ENCODE data around the gene PAK1. TPM values are rescaled to one million over a fixed set of nuclear protein-coding genes. Genes with fewer than 3 reads are reported as not detected.

PAK1 gene
- total RNA-seq, 1 donor from 2014 or later: 58.3 TPM

DNA sequence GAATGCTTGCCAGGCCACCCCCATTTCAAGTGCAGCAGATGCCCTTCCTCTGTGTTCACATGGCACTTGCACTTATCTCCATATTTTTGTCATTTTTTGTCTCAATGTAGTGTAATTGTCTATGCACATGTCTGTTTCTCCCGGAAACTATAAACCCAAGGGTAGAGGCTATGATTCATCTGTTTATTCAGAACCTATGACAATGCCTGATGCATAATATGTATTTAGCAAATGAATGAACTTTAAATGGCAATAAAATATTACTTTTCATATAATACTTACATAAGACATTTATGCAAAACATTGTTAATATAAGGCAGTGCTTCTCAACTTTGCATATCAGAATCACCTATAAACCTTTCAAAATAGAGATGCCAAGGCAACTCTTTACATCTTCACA is 6.7 kb downstream of the PAK1 start:
- Mint-ChIP-seq H3K4me1 (ENCODE audit: unreplicated experiment) (peaks cover 31% of the 10 kb centered on the region), H3K27ac (ENCODE audit: unreplicated experiment) (no peak overlapping the region), H3K4me3 (ENCODE audit: unreplicated experiment) (no peak overlapping the region), H3K27me3 (ENCODE audit: unreplicated experiment) (no peaks in the 10 kb centered on the region), H3K36me3 (ENCODE audit: low read depth, unreplicated experiment) (no peaks in the 10 kb centered on the region), H3K9me3 (ENCODE audit: unreplicated experiment) (no peaks in the 10 kb centered on the region)
- TF ChIP-seq, protein P1, sequence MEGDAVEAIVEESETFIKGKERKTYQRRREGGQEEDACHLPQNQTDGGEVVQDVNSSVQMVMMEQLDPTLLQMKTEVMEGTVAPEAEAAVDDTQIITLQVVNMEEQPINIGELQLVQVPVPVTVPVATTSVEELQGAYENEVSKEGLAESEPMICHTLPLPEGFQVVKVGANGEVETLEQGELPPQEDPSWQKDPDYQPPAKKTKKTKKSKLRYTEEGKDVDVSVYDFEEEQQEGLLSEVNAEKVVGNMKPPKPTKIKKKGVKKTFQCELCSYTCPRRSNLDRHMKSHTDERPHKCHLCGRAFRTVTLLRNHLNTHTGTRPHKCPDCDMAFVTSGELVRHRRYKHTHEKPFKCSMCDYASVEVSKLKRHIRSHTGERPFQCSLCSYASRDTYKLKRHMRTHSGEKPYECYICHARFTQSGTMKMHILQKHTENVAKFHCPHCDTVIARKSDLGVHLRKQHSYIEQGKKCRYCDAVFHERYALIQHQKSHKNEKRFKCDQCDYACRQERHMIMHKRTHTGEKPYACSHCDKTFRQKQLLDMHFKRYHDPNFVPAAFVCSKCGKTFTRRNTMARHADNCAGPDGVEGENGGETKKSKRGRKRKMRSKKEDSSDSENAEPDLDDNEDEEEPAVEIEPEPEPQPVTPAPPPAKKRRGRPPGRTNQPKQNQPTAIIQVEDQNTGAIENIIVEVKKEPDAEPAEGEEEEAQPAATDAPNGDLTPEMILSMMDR (IDR thresholded peaks at IDR 0.05; ENCODE audit: unreplicated experiment): no peak
- no peak for DNase-seq (ENCODE audit: low spot score)

DNA sequence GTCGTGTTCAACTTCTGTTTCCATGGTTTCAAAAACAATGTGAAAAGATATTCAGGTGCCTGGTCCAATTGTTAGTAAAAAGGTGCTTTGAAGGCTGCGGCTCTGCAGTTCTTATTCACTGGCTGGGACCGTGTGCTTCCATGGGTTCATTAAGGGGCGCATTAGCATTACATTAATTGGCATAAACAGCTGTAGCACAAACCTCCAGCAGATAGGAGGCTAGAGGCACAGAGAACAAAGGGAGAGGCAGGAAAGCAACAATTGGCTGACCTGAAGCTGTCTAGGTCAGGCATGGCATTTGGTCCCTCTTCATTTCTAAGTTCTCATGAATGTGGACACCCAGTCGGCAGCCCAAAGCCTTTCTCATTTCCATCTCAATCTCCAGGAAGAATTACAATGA is 16.6 kb downstream of the PAK1 start:
- Mint-ChIP-seq H3K4me3 (ENCODE audit: unreplicated experiment) (no peak overlapping the region), H3K27ac (ENCODE audit: unreplicated experiment) (peak overlapping the region; percentile 96), H3K9me3 (ENCODE audit: unreplicated experiment) (no peaks in the 10 kb centered on the region), H3K36me3 (ENCODE audit: low read depth, unreplicated experiment) (no peaks in the 10 kb centered on the region), H3K4me1 (ENCODE audit: unreplicated experiment) (peaks cover 14% of the 10 kb centered on the region), H3K27me3 (ENCODE audit: unreplicated experiment) (peaks cover 3% of the 10 kb centered on the region)
- TF ChIP-seq, protein P1 (IDR thresholded peaks at IDR 0.05; ENCODE audit: unreplicated experiment): no peak
- DNase-seq (ENCODE audit: low spot score): no peak

DNA sequence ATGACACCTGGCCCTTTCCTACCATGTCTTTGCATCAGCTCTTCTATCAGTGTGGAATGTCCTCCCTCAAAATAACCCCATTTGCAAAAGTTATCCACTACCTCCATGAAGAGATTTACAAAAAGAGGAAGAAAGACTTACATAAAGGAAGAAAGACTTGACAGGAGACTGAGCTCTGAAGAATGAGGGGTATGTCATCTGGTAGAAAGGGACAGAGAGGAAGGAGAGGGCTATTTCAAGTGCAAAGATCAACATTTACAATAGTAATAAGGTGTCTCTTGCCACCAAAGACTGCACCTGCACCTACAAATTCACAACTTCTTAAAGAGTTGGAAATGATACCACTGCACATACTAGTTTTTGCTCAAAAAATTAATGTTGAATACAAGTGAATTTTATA is 18.2 kb downstream of the PAK1 start:
- H3K27me3 Mint-ChIP-seq (ENCODE audit: unreplicated experiment): peaks cover 3% of the 10 kb centered on the region
- no peak overlapping the region for H3K4me3 Mint-ChIP-seq (ENCODE audit: unreplicated experiment)
- DNase-seq (ENCODE audit: low spot score): no peak
- no peaks in the 10 kb centered on the region for H3K36me3 Mint-ChIP-seq (ENCODE audit: low read depth, unreplicated experiment)
- H3K9me3 Mint-ChIP-seq (ENCODE audit: unreplicated experiment): no peaks in the 10 kb centered on the region
- H3K4me1 Mint-ChIP-seq (ENCODE audit: unreplicated experiment): peaks cover 14% of the 10 kb centered on the region
- no peak overlapping the region for H3K27ac Mint-ChIP-seq (ENCODE audit: unreplicated experiment)
- TF ChIP-seq, protein P1 (IDR thresholded peaks at IDR 0.05; ENCODE audit: unreplicated experiment): no peak

DNA sequence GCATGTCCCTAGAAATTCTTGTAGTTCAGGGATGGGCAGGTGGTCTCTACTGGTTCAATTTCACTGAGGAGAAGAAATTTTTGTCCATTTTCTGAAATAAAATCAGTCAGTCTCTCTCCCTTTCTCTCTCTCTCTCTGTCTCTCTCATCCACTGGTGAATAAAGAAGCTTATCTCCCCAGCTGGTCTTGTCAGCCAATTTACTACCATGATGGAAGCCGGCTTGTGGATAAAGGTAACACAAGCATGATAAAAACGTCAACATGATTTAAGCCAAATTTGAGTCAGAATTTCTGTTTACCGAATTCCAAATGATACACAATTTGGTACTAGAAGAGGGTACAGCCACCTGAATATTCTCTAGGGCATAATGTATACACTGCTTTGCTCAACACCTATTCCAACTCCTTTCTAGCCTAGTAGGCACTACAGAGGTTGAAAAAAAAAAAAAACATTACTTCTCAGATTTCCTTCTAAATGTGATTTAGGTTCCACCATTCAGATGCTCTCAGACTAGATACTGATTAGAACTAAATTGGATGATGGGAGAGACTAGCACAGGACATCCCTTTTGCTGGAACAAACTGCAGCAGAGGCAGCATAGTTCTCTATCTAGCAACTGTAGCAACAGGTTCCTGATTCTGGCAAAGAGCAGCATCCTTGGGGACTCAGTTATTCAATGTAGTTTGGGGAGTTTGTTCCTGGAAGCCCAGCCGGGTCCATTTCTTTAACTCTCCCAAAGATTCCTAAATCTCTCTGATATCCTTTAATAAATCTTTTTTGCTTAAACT is 18.8 kb downstream of the PAK1 start:
- H3K27ac Mint-ChIP-seq (ENCODE audit: unreplicated experiment): no peak overlapping the region
- TF ChIP-seq, protein P1 (IDR thresholded peaks at IDR 0.05; ENCODE audit: unreplicated experiment): no peak
- H3K9me3 Mint-ChIP-seq (ENCODE audit: unreplicated experiment): no peaks in the 10 kb centered on the region
- H3K36me3 Mint-ChIP-seq (ENCODE audit: low read depth, unreplicated experiment): no peaks in the 10 kb centered on the region
- no peak for DNase-seq (ENCODE audit: low spot score)
- H3K27me3 Mint-ChIP-seq (ENCODE audit: unreplicated experiment): peaks cover 3% of the 10 kb centered on the region
- peaks cover 19% of the 10 kb centered on the region for H3K4me1 Mint-ChIP-seq (ENCODE audit: unreplicated experiment)
- H3K4me3 Mint-ChIP-seq (ENCODE audit: unreplicated experiment): no peak overlapping the region

GRCh38 chr11:77450227-77450626 is 23.7 kb downstream of the PAK1 start:
- Mint-ChIP-seq H3K27me3 (ENCODE audit: unreplicated experiment) (no peaks in the 10 kb centered on the region), H3K9me3 (ENCODE audit: unreplicated experiment) (no peaks in the 10 kb centered on the region), H3K4me1 (ENCODE audit: unreplicated experiment) (peaks cover 15% of the 10 kb centered on the region), H3K36me3 (ENCODE audit: low read depth, unreplicated experiment) (no peaks in the 10 kb centered on the region), H3K4me3 (ENCODE audit: unreplicated experiment) (no peak overlapping the region), H3K27ac (ENCODE audit: unreplicated experiment) (no peak overlapping the region)
- TF ChIP-seq, protein P1 (IDR thresholded peaks at IDR 0.05; ENCODE audit: unreplicated experiment): no peak
- DNase-seq (ENCODE audit: low spot score): no peak
